ENCODE results near the gene ATOSB. TPM values are rescaled to one million over a fixed set of nuclear protein-coding genes. Genes with fewer than 3 reads are reported as not detected.

Gene ATOSB
- 51.9 TPM for total RNA-seq (2013)
- polyA plus RNA-seq, result 10 to 100 TPM; 18.5 to 96.8 (median 23.7) TPM
- 44.5 and 52.1 TPM in 2 replicates for polyA minus RNA-seq
- total RNA-seq, result 19.6 to 180 (median 128) reads per million in 11 experiments

GRCh38 chr9:35115680-35116538 lies at the start of gene ATOSB:
TSS of gene ATOSB (minus strand) at chr9:35115862. CDS start at chr9:35108274, 7,588 bp downstream.
- H3K4me1 Mint-ChIP-seq, result peaks cover 50% of the 10 kb centered on the region
- Histone ChIP-seq H3K9ac (ENCODE audit: insufficient read depth, low read length, poor library complexity, severe bottlenecking) (peak within 1 kb of the TSS; percentile 89), H3K27ac (ENCODE audit: low read depth in 1 of 2, low read length in 2 of 2) (peak within 1 kb of the TSS; percentile 95 to 98), H3K4me3 (replicated peaks in 1 of 3; ENCODE audit: low read depth in 2 of 3, low read length in 3 of 3) (peak within 1 kb of the TSS; percentile 52 to 91 (median 72)), H2AFZ (ENCODE audit: insufficient read depth, low read depth, low read length, poor library complexity, severe bottlenecking) (peak within 1 kb of the TSS; percentile 81), H3K79me2 (ENCODE audit: insufficient read depth, low read length) (peaks cover 43% of the 10 kb centered on the region), H3K9me3 (replicated peaks in 1 of 2; ENCODE audit: control insufficient read depth in 1 of 2, insufficient read depth in 1 of 2, low read length in 2 of 2) (no peaks in the 10 kb centered on the region), H3K36me3 (replicated peaks in 1 of 2; ENCODE audit: control insufficient read depth in 1 of 2, insufficient read depth in 2 of 2, low read length in 2 of 2) (no peaks in the 10 kb centered on the region), H4K20me1 (ENCODE audit: insufficient read depth, low read length) (peaks cover 30% of the 10 kb centered on the region), H3K27me3 (ENCODE audit: control insufficient read depth in 2 of 2, insufficient read depth in 2 of 2, low read length in 2 of 2) (no peaks in the 10 kb centered on the region), H3K4me1 (ENCODE audit: control insufficient read depth in 1 of 2, insufficient read depth in 2 of 2, low read length in 2 of 2) (peaks cover 42 to 52% of the 10 kb centered on the region in 2 donors), H3K4me2 (replicated peaks; ENCODE audit: extremely low read depth, low read length, poor library complexity, severe bottlenecking) (peak within 1 kb of the TSS; percentile 89)
- 0% methylated on average over 37 of the region's 54 CpGs for WGBS (ENCODE audit: insufficient coverage)
- H3K36me3 Mint-ChIP-seq, result peaks cover 7 to 12% of the 10 kb centered on the region in 2 donors
- no peak for TF ChIP-seq CTCF (IDR thresholded peaks at IDR 0.05)
- peak; percentile 94 to 98 (median 96) for DNase-seq
- peak within 1 kb of the TSS; percentile 99 to 100 (median 99) for H3K27ac Mint-ChIP-seq
- peaks cover 0 to 7% (median 0%) of the 10 kb centered on the region in 3 donors for H3K27me3 Mint-ChIP-seq (ENCODE audit: low read depth in 3 of 3)
- H3K4me3 Mint-ChIP-seq, result peak within 1 kb of the TSS; percentile 97 to 99
- intact Hi-C loops (cut with micrococcal nuclease), result loop anchor here (2.0 to 10.0 kb wide), 7 partner anchors 46 to 451 kb away; partner anchors contain the start of genes CCL27 (in 1 of the 2), DNAJB5 (in 1 of the 2) and UNC13B (in 1 of the 2)
- H3K9me3 Mint-ChIP-seq, result peaks cover 0 to 3% (median 0%) of the 10 kb centered on the region in 7 donors

DNA sequence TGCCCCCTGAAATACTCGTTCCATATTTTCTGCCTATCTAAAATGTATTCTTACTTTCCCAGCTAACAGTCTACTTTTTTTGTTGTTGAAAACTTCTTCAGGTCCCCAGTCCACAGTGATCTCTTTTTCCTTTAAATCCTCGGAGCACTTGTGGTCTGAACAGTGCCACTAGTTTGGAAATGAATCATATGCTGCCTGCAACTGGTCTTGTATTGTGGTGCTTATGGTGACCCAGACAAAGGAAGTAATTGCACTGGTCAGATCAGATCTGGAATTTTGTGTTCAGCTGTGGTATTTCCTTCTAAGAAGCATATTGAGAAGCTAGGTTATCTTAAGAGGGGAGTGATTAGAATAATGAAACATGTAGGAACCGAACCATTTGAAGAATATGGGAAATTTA lies 49.0 kb upstream of the ATOSB start:
- Histone ChIP-seq H3K9me3 (replicated peaks in 1 of 2; ENCODE audit: control insufficient read depth in 1 of 2, insufficient read depth in 1 of 2, low read length in 2 of 2) (no peaks in the 10 kb centered on the region), H3K27me3 (ENCODE audit: control insufficient read depth in 2 of 2, insufficient read depth in 2 of 2, low read length in 2 of 2) (peaks cover 7 to 12% of the 10 kb centered on the region in 2 donors), H3K4me1 (ENCODE audit: control insufficient read depth in 1 of 2, insufficient read depth in 2 of 2, low read length in 2 of 2) (peaks cover 11 to 15% of the 10 kb centered on the region in 2 donors), H3K4me2 (replicated peaks; ENCODE audit: extremely low read depth, low read length, poor library complexity, severe bottlenecking) (no peak overlapping the region), H2AFZ (ENCODE audit: insufficient read depth, low read depth, low read length, poor library complexity, severe bottlenecking) (peak overlapping the region; percentile 46), H4K20me1 (ENCODE audit: insufficient read depth, low read length) (no peaks in the 10 kb centered on the region), H3K36me3 (replicated peaks in 1 of 2; ENCODE audit: control insufficient read depth in 1 of 2, insufficient read depth in 2 of 2, low read length in 2 of 2) (no peaks in the 10 kb centered on the region), H3K4me3 (replicated peaks in 1 of 3; ENCODE audit: low read depth in 2 of 3, low read length in 3 of 3) (no peak overlapping the region), H3K27ac (ENCODE audit: low read depth in 1 of 2, low read length in 2 of 2) (no peak overlapping the region), H3K9ac (ENCODE audit: insufficient read depth, low read length, poor library complexity, severe bottlenecking) (no peak overlapping the region), H3K79me2 (ENCODE audit: insufficient read depth, low read length) (no peaks in the 10 kb centered on the region)
- no peaks in the 10 kb centered on the region for H3K36me3 Mint-ChIP-seq
- intact Hi-C loops (cut with micrococcal nuclease), result loop anchor here in 1 of 2 donors (5.0 kb wide), 1 partner anchor 47 kb away; the partner anchor contains the start of gene ATOSB
- no peak overlapping the region for H3K4me3 Mint-ChIP-seq
- 50% methylated on average over 3 of the region's 3 CpGs for WGBS (ENCODE audit: insufficient coverage)
- no peak for DNase-seq
- H3K9me3 Mint-ChIP-seq, result peaks cover 0 to 3% (median 0%) of the 10 kb centered on the region in 7 donors
- no peak overlapping the region for H3K27ac Mint-ChIP-seq
- no peak for TF ChIP-seq CTCF (IDR thresholded peaks at IDR 0.05)
- H3K4me1 Mint-ChIP-seq, result peaks cover 18% of the 10 kb centered on the region
- H3K27me3 Mint-ChIP-seq (ENCODE audit: low read depth in 3 of 3), result peaks cover 8 to 13% (median 12%) of the 10 kb centered on the region in 3 donors

Measured in CD14-positive monocyte (primary cell).